Neural cell (in vitro differentiated cells): ENCODE results near the gene FGF5. TPM values are rescaled to one million over a fixed set of nuclear protein-coding genes. Genes with fewer than 3 reads are reported as not detected.

Experiments used
- H2AFZ ChIP-seq: fragments of 200-600, 300-800 bp; sonication (generic), shearing (Covaris generic); 2 replicates; pipeline ENCODE4 v1.6.0; 2014; ENCODE audit warnings: low read depth, mild to moderate bottlenecking, antibody characterized with exemption, low read length, moderate library complexity
- H3F3A ChIP-seq: fragments of 200-600 bp; shearing (Covaris generic); 2 replicates; pipeline ENCODE4 v1.6.1; 2016; ENCODE audit warnings: mild to moderate bottlenecking, moderate library complexity, mixed read lengths, antibody characterized with exemption, low read length; ENCODE audit not compliant: insufficient read depth, poor library complexity, severe bottlenecking
- H3K27ac ChIP-seq: fragments of 200-600, 300-800 bp; sonication (generic), shearing (Covaris generic); 2 replicates; pipeline ENCODE4 v1.5.1; 2014; ENCODE audit warnings: mild to moderate bottlenecking, low read length, moderate library complexity
- H3K27me3 ChIP-seq: fragments of 300-800, 200-600 bp; sonication (generic), shearing (Covaris generic); 2 replicates; pipeline ENCODE4 v1.6.0; 2014; ENCODE audit warnings: mild to moderate bottlenecking, low read depth, low read length, moderate library complexity; ENCODE audit not compliant: insufficient read depth
- H3K36me3 ChIP-seq: fragments of 300-800, 200-600 bp; sonication (generic), shearing (Covaris generic); 2 replicates; pipeline ENCODE4 v1.5.1; 2014; ENCODE audit warnings: mild to moderate bottlenecking, antibody characterized with exemption, low read length, moderate library complexity; ENCODE audit not compliant: insufficient read depth
- H3K4me2 ChIP-seq: fragments of 300-800, 200-600 bp; sonication (generic), shearing (Covaris generic); 2 replicates; pipeline ENCODE4 v1.6.0; 2014; ENCODE audit warnings: mild to moderate bottlenecking, low read length
- H3K4me3 ChIP-seq: fragments of 300-800, 200-600 bp; sonication (generic), shearing (Covaris generic); 2 replicates; pipeline ENCODE4 v1.5.1; 2014; ENCODE audit warnings: mild to moderate bottlenecking, low read length, moderate library complexity
- H3K79me2 ChIP-seq: fragments of 200-600 bp; shearing (Covaris generic); replicated peaks from 2 replicates; pipeline ENCODE4 v1.6.0; 2014; ENCODE audit warnings: mild to moderate bottlenecking, low read length, moderate library complexity; ENCODE audit not compliant: insufficient read depth
- H3K9ac ChIP-seq: fragments of 300-800, 200-600 bp; sonication (generic), shearing (Covaris generic); 2 replicates; pipeline ENCODE4 v1.6.1; 2016; ENCODE audit warnings: mild to moderate bottlenecking, low read length, mixed read lengths
- H3K9me2 ChIP-seq: fragments of 200-600 bp; shearing (Covaris generic); 2 replicates; pipeline ENCODE4 v1.6.1; 2016; ENCODE audit warnings: mild to moderate bottlenecking, low read length, mixed read lengths; ENCODE audit not compliant: insufficient read depth
- H3K9me3 ChIP-seq: fragments of 200-600, 300-800 bp; sonication (generic), shearing (Covaris generic); 2 replicates; pipeline ENCODE4 v1.6.1; 2016; ENCODE audit warnings: mild to moderate bottlenecking, mixed run types, low read length, moderate library complexity, mixed read lengths
- H4K20me1 ChIP-seq: fragments of 200-600 bp; shearing (Covaris generic); 2 replicates; pipeline ENCODE4 v1.6.1; 2016; ENCODE audit warnings: mild to moderate bottlenecking, mixed run types; ENCODE audit not compliant: insufficient read depth
- EP300 ChIP-seq: fragments of 450-650 bp; conservative IDR thresholded peaks from 2 replicates; pipeline ENCODE4 v1.6.1; 2014; ENCODE audit warnings: antibody characterized with exemption, mild to moderate bottlenecking, moderate library complexity; ENCODE audit not compliant: poor library complexity, severe bottlenecking
- EZH2 ChIP-seq: fragments of 200-600, 300-800 bp; shearing (Covaris generic), sonication (generic); IDR thresholded peaks from 2 replicates; pipeline ENCODE4 v1.6.1; 2014; ENCODE audit warnings: antibody characterized with exemption, low read length, borderline replicate concordance, mild to moderate bottlenecking; ENCODE audit not compliant: insufficient read depth, poor library complexity, severe bottlenecking
- MXI1 ChIP-seq: fragments of 450-650 bp; conservative IDR thresholded peaks from 2 replicates; pipeline ENCODE4 v1.6.1; 2014; ENCODE audit warnings: antibody characterized with exemption, mild to moderate bottlenecking; ENCODE audit not compliant: poor library complexity, severe bottlenecking
- POLR2AphosphoS5 ChIP-seq: IDR thresholded peaks from 2 replicates; pipeline ENCODE4 v1.6.1; 2012
- RAD21 ChIP-seq: fragments of 450-650 bp; conservative IDR thresholded peaks from 2 replicates; pipeline ENCODE4 v1.6.1; 2014; ENCODE audit warnings: antibody characterized with exemption, mild to moderate bottlenecking, moderate library complexity
- SMC3 ChIP-seq: fragments of 450-650 bp; conservative IDR thresholded peaks from 2 replicates; pipeline ENCODE4 v1.6.1; 2014; ENCODE audit warnings: antibody characterized with exemption, mild to moderate bottlenecking, moderate library complexity; ENCODE audit not compliant: poor library complexity
- TAF1 ChIP-seq: IDR thresholded peaks from 2 replicates; pipeline ENCODE4 v1.6.1; 2012; ENCODE audit warnings: low read depth
- polyA plus RNA-seq: library from polyadenylated mRNA; depleted of rRNA; stranded (reverse); fragments of >200 nt; gene quantifications from 2 replicates; pipeline ENCODE4 v1.2.3, GENCODE V29; 2014
- TF ChIP-seq, protein P1 (sequence below): fragments of 450-650 bp; IDR thresholded peaks from 2 replicates; pipeline ENCODE4 v1.5.1; 2014; ENCODE audit warnings: antibody characterized with exemption, mild to moderate bottlenecking, moderate library complexity; ENCODE audit not compliant: poor library complexity, severe bottlenecking
- TF ChIP-seq, protein P2 (sequence below): IDR thresholded peaks from 2 replicates; pipeline ENCODE4 v1.6.1; 2012; ENCODE audit warnings: borderline replicate concordance

FGF5 gene
- polyA plus RNA-seq, 1 donor from 2014 or later, result 0.26 TPM

DNA sequence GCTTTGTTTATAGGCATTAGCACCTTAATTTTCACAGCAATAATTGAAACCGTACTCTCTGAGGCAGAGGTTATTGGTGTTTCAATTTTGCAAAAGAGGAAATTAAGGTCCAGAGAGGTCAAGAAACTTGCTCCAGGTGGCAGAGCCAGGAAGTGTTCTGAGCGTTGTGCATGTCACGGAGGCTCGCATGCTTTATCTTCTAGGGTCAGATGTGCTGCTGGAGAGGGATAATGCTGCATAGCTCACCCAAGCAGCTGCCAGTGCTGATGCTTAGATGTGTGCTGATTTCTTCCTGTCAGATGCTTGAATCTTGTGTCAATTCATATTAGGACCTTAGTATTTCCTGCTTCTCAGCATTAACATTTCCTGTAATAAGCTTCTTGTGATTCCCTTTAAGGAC is 13.0 kb upstream of the FGF5 start:
- H4K20me1 ChIP-seq, result no peaks in the 10 kb centered on the region
- peaks cover 4% of the 10 kb centered on the region for H3K27me3 ChIP-seq
- no peak overlapping the region for H3K4me2 ChIP-seq
- no peak overlapping the region for H2AFZ ChIP-seq
- peak overlapping the region; percentile 62 for H3K27ac ChIP-seq
- no peaks in the 10 kb centered on the region for H3K9me3 ChIP-seq
- H3K36me3 ChIP-seq, result no peaks in the 10 kb centered on the region
- no peak overlapping the region for H3K4me3 ChIP-seq
- no peaks in the 10 kb centered on the region for H3K79me2 ChIP-seq
- peak overlapping the region; percentile 10 for H3K9ac ChIP-seq
- H3K9me2 ChIP-seq, result no peaks in the 10 kb centered on the region
- TF ChIP-seq RAD21, result no peak
- TF ChIP-seq EZH2, result no peak
- no peak for TF ChIP-seq TAF1
- TF ChIP-seq MXI1, result no peak
- TF ChIP-seq SMC3, result no peak
- TF ChIP-seq POLR2AphosphoS5, result no peak
- TF ChIP-seq, protein P1, sequence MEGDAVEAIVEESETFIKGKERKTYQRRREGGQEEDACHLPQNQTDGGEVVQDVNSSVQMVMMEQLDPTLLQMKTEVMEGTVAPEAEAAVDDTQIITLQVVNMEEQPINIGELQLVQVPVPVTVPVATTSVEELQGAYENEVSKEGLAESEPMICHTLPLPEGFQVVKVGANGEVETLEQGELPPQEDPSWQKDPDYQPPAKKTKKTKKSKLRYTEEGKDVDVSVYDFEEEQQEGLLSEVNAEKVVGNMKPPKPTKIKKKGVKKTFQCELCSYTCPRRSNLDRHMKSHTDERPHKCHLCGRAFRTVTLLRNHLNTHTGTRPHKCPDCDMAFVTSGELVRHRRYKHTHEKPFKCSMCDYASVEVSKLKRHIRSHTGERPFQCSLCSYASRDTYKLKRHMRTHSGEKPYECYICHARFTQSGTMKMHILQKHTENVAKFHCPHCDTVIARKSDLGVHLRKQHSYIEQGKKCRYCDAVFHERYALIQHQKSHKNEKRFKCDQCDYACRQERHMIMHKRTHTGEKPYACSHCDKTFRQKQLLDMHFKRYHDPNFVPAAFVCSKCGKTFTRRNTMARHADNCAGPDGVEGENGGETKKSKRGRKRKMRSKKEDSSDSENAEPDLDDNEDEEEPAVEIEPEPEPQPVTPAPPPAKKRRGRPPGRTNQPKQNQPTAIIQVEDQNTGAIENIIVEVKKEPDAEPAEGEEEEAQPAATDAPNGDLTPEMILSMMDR, result no peak
- TF ChIP-seq, protein P2, sequence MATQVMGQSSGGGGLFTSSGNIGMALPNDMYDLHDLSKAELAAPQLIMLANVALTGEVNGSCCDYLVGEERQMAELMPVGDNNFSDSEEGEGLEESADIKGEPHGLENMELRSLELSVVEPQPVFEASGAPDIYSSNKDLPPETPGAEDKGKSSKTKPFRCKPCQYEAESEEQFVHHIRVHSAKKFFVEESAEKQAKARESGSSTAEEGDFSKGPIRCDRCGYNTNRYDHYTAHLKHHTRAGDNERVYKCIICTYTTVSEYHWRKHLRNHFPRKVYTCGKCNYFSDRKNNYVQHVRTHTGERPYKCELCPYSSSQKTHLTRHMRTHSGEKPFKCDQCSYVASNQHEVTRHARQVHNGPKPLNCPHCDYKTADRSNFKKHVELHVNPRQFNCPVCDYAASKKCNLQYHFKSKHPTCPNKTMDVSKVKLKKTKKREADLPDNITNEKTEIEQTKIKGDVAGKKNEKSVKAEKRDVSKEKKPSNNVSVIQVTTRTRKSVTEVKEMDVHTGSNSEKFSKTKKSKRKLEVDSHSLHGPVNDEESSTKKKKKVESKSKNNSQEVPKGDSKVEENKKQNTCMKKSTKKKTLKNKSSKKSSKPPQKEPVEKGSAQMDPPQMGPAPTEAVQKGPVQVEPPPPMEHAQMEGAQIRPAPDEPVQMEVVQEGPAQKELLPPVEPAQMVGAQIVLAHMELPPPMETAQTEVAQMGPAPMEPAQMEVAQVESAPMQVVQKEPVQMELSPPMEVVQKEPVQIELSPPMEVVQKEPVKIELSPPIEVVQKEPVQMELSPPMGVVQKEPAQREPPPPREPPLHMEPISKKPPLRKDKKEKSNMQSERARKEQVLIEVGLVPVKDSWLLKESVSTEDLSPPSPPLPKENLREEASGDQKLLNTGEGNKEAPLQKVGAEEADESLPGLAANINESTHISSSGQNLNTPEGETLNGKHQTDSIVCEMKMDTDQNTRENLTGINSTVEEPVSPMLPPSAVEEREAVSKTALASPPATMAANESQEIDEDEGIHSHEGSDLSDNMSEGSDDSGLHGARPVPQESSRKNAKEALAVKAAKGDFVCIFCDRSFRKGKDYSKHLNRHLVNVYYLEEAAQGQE, result no peak
- TF ChIP-seq EP300, result no peak
- H3F3A ChIP-seq, result no peaks in the 10 kb centered on the region

DNA sequence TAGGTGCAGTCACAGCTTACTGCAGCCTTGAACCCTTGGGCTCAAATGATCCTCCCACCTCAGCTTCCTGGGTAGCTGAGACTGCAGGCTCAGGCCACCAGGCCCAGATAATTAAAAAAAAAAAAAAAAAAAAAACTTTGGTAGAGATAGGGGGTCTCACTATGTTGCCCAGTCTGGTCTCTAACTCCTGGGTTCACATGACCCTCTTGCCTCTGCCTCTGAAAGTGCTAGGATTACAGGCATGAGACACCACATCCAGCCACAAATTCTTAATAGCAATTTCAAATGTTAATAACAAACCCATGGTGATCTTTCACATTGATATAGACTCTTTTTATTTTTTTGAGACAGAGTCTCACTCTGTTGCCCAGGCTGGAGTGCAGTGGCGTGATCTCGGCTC is 12.3 kb upstream of the FGF5 start:
- H3K9me3 ChIP-seq, result no peaks in the 10 kb centered on the region
- H3K36me3 ChIP-seq, result no peaks in the 10 kb centered on the region
- no peaks in the 10 kb centered on the region for H3K9me2 ChIP-seq
- no peaks in the 10 kb centered on the region for H3K79me2 ChIP-seq
- H3K27ac ChIP-seq, result no peak overlapping the region
- peaks cover 4% of the 10 kb centered on the region for H3K27me3 ChIP-seq
- H3K4me2 ChIP-seq, result no peak overlapping the region
- H3K9ac ChIP-seq, result no peak overlapping the region
- TF ChIP-seq, protein P2, result no peak
- TF ChIP-seq SMC3, result no peak
- TF ChIP-seq TAF1, result no peak
- TF ChIP-seq EZH2, result no peak
- TF ChIP-seq RAD21, result no peak
- TF ChIP-seq POLR2AphosphoS5, result no peak
- TF ChIP-seq, protein P1, result no peak
- TF ChIP-seq EP300, result no peak
- no peak for TF ChIP-seq MXI1
- no peaks in the 10 kb centered on the region for H4K20me1 ChIP-seq
- H3K4me3 ChIP-seq, result no peak overlapping the region
- H3F3A ChIP-seq, result no peaks in the 10 kb centered on the region
- no peak overlapping the region for H2AFZ ChIP-seq
